ENCODE measurements around the gene MEF2D.

MEF2D gene

DNA sequence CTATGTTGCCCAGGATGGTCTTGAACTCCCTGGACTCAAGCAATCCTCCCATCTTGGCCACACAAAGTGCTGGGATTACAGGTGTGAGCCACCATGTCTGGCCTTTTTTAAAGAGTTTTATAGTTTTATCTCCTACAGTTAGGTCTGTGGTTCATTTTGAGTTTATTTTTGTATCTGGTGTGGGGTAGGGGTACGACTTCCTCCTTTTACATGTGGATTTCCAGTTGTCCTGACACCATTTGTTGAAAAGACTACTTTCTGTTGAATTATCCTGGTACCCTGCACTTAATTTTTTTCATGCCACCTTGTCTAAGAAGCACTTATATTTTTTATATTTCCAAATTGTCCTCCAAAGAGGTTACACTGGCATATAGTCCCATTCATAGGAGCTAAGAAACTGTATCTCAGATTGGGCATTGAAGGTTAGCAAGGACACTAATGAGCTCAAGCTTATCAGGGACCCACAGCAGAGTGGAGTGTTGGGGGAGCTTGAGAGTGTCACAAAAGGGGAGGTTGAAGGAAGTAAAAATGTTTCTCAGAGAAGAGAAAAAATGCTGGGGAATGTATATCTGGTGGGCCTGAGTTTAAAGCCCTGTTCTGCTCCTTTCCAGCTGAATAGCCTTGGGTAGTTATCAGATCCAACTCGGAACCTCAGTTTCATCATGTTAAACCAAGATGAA is 23.4 kb upstream of the MEF2D start:
- no peak for DNase-seq

DNA sequence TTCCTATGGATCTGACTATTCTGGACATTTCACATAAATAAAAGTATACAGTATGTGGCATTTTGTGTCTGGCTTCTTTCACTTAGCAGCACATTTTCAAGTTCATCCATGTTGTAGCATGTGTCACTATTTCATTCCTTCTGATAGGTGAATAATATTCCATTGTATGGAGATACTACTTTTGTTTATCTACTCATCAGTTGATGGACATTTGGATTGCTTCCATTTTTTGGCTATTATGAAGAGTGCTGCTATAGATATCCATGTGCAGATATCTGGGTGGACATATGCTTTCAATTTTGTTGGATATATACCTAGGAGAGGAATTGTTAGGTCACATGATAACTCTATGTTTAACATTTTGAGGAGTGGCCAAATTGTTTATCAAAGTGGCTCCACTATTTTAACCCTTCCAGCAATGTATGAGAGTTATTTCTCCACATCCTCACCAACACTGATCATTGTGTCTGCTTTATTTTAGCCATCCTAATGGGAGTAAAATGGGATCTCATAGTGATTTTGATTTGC is 21.9 kb upstream of the MEF2D start:
- no peak for DNase-seq

DNA sequence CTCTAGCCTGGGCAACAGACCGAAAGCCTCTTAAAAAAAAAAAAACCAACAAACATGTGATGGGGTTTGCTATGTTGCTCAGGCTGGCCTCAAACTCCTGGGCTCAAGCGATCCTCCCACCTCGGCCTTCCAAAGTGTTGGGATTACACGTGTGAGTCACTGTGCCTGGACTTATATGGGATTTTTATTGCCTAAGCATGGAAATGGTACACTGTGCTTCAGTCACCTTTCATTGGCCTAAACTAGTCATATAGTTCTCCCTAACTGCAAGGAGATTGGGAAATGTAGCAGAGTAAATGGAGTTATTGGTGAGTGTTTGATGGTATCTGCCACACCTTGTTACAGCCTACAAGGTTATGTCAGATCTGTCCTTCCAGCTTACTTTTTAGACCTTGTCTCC is 17.2 kb upstream of the MEF2D start:
- no peak for DNase-seq

DNA sequence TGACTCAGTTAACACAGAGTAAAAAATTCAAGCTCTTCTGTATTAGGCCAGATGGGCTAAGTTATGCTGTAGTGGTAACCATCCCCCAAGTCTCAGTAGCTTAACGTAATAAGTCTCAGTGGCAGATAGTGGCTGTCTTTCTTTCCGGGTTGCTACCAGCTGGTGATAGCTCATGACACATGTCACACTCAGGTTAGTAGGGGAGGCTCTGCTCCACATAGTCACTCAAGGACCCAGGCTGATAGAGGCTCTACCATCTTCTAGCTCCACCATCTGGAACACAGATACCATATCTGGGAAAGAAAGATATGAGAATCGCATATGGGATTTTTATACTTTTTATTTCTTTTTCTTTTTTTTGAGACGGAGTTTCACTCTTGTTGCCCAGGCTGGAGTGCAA is 16.2 kb upstream of the MEF2D start:
- no peak for DNase-seq

DNA sequence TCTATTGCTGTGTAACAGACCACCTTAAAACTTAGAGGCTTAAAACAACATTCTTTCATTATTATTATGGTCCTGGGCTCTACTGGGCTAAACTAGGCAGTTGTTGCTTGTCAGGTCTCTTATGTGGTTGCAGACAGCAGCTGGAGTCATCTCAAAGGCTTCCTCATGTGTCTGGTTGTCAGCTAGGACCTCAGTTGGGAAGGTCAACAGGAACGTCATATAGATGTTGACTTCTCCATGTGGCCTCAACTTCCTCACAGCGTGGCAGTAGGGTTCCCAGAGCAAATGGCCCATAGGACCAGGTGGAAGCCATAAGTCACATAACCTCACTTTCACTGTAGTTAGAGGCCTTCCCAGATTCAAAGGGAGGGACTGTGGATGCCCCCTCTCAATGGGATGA is 15.4 kb upstream of the MEF2D start:
- no peak for DNase-seq

DNA sequence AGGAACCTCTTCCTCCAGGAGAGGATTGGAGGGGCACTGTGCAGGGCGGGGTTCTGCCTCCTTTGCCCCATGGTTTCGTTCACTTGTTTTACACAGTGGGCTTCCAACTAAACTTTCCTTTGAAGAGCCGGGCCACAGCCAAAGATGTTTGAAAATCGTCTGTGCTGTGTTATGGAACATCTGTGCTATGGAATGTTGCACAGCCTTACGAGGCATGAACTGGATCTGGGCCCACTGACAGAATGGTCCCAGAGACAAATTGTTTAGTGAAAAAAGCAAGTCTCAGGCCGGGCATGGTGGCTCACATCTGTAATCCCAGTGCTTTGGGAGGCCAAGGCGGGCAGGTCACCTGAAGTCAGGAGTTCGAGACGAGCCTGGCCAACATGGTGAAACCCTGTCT is 12.6 kb upstream of the MEF2D start:
- DNase-seq: no peak

DNA sequence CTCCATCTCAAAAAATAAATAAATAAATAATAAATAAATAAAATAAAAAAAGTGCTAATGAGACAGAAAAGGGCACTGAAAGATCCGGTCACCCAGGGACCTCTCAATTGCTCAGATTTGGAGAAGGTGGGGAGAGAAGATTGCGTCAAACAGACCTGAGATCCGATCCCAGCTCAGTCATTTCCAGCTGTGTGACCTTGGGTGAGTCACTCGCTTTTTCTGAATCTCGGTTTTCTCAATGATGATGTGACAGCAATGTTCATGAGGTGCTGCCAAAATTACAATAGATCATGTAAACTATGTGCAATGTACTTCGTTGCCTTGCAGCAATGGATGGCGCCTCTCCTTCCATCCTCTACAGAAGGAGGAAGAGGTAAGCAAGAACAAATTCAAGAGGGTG is 11.1 kb upstream of the MEF2D start:
- DNase-seq: peak; percentile 53

DNA sequence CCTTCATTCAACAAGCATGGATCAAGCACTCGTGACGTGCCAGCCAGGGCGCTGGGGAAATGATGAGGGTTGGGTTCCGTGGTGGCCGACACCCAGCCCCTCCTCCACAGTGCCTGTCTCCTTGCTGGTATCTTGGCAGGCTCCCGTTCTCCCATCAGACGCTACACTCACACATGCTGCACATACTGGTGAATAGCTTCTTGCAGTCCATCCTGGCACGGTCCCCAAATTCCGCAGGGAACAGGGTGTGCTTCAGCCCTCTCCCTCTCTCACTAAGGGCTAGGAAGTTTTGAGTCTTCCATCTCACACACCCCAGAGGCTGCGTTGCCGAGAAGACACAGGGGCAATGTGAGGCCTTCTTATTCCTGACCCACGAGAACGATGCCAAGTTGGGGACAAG is 10.1 kb upstream of the MEF2D start:
- DNase-seq: no peak

DNA sequence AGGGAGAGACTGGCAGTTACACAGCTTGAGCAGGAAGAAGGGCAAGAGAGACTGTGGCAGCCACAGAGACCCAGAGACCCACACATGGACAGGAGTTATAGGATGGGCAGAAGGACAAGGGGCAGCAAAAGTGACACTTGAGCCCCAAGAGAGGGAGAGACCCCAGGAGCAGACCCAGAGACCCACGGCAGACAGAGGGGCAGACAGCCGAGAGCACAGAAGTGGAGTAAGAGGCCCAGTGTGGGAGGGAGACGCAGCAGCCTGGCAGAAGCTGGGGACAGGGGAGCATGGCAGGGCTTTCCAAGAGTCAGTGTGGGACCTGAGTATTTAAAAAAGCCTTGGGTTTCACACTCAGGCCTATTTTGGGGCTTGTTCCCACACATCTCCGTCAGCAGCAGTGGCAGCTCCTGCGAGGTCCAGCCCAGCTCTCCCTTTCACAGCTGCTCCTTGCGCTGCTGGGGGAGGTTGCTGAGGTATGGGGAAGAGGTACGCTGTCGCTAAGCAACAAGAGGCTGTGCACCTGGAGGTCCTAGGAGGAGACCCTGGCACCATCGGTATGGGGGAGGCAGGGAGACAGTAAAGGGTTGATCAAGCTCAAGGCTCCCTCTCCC is 9.0 kb upstream of the MEF2D start:
- DNase-seq: no peak

DNA sequence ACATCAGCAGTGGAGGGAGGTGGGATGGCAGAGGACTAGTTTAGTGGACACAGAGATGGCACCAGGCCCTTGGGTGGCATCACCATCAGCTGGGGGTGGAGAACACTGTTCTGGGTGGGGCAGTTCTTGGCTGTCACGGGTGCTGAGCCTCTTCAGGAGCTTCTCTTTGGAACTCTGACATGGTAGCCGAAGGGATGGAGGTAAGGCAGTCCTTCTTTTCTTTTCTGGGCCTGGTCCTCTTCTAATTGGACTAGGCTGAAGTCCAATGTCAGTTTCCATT is 8.3 kb upstream of the MEF2D start:
- no peak for DNase-seq

DNA sequence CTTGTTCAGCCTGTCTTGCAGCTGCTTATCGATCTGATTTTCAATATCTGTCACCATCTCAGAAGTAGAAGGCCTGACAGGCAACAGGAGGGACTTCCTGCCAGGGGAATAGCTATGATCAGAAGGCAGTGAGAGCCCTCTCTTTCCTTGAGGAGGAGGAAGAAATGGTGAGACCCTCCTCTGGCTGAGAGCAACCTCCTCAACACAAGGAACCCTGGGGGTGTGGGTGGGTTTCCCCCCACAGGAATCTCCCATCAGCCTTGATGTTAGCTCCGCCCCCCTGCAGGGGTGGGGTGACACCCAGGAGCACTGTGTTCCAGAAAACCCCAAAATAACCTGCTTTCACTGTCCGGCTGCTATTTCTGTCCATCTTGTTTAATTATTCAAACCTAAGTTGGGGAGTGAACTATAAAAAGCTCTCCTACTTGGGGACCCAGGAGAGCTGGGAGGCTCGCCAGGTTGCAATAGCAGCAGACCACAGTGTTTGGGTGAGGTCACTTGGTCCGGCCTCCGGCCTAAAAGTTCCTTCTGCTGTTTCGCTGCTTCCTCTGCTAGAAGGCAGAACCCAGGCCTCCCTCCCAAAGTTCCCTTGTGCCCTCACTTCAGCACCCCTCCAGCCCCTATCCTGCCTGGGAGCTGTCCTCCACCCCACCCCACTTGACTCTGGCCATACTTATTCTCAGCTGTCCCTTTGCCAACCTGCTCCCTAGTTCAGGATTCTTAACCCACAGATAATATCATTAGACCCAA is 7.8 kb upstream of the MEF2D start:
- DNase-seq: no peak

DNA sequence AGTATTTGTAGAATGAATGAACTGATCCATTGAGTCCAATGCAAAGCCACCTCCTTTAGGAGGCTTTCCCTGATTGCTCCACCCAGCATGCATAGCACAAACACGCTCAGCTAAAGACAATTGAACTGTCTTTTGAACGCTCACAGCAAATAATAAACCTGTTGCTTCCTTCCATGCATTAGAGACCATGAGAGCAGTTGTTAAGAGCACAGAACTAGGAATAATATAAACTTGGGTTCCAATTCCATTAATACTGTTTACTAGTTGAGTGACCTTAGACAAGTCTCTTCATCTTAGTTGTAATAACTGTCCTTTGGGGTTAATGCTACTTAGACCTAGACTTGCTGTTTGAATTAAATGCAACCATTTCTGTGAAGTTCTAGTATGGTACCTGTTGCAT is 5.9 kb upstream of the MEF2D start:
- DNase-seq: no peak

DNA sequence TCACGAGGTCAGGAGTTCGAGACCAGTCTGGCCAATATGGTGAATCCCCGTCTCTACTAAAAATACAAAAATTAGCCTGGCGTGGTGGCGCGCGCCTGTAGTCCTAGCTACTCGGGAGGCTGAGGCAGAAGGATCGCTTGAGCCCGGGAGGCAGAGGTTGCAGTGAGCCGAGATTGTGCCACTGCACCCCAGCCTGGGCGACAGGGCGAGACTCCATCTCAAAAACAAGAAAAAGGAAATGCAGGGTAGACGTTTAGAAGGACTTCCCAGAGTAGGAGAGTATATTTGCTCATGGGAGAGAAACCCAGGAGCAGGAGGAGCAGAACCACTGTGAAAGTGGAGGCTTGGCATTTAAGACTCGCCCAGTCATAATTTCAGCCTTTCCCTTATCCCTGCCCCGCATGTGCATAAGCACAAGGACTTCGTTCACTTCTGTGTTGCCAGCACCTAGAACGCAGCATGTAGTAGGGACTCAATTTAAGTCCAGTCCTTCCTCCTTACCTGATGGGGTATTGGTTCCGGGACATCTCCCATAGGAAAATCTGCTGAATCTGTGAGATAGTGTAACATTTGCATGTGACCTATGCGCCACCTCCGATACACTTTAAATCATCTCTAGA is 5.2 kb upstream of the MEF2D start:
- DNase-seq: no peak

DNA sequence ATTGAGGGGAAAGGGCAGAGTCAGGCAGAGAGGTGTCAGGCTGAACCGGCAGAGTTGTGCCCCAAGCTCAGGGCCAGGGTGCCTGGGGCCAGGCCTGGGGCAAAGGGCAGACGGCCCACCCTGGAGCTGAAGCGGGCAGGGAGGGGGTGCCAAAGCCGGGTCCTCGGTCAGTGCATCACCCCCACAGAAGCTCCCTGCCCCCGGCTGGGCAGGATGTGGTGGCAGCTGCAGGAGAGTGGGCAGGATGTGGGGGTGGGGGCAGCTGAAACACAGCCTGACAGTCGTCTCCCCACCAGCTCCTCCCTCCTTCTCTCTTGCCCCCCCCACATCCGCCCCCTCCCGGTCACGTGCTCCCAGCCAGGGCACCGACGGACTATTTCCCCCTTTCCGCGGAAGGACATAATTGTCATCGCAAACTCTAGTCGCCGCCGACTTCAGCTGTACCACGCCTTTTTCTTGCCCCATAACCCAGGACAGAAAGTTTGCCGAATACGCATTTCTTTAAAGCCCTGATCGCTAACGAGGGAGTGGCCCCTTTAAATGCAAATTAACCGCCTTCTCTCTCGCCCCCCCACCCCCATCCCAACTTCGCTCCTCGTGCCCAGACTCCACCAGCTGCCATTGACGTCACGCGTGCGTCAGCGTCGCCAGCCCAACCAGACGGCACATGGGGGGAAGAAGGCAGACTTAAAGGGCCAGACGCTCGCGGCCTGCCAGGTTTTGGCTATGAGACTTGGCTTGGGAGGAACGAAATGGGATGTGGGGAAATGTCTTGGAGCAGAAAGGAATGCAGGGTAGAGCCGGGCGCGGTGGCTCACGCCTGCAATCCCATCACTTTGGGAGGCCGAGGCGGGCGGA is 4.5 kb upstream of the MEF2D start:
- DNase-seq: peak; percentile 99

DNA sequence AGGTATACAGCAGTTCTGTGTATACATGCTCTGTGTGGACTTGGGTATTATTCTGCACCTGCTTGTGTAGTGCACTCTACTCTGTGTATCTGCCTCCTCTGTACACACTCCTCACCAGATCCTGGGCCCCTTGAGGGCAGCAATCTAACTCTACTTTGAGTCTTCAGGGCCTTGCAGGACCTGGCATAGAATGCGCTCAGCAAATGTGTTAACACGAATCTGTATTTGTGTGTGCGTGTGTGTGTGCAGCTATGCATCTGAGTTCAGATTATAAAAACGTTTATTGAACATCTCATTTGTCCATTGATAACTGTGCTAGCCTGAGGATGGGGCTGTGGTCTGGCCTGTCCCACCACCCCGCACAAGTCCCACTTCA is 3.9 kb upstream of the MEF2D start:
- peak; percentile 44 for DNase-seq

DNA sequence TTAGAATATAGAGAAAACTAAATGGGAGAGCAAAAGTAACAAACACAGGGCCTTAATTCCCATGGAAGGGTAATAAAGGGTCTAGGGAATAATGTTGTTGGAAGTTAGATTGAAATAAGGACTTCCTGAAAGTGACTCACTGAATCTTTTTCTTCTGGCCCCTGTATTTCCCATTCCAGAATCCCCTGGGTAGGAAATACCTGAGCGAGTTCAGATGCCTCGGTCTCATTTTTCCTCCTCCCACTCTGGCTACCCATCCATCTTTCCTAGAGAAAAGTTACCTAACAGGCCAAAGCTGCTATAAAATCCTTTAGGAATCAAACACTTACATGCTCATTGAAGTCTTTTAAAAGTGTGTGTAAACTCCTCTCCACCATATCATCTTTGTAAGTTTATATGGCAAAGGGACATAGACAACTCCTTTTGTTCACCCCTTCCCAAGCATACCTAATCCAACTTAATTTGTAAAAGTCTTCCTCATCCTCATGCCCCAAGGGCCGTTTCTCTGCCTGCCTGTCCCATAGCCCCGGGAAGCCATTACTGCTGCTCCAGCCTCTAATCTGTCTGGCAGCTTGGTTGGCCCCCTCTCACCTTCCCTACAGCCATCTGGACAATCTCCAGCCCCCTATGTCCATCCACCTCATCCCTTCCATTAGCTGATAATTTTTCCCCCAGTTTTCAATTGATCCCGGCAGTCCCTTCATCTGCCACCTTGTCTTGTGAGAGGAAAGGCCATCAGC is 3.3 kb upstream of the MEF2D start:
- DNase-seq: no peak

DNA sequence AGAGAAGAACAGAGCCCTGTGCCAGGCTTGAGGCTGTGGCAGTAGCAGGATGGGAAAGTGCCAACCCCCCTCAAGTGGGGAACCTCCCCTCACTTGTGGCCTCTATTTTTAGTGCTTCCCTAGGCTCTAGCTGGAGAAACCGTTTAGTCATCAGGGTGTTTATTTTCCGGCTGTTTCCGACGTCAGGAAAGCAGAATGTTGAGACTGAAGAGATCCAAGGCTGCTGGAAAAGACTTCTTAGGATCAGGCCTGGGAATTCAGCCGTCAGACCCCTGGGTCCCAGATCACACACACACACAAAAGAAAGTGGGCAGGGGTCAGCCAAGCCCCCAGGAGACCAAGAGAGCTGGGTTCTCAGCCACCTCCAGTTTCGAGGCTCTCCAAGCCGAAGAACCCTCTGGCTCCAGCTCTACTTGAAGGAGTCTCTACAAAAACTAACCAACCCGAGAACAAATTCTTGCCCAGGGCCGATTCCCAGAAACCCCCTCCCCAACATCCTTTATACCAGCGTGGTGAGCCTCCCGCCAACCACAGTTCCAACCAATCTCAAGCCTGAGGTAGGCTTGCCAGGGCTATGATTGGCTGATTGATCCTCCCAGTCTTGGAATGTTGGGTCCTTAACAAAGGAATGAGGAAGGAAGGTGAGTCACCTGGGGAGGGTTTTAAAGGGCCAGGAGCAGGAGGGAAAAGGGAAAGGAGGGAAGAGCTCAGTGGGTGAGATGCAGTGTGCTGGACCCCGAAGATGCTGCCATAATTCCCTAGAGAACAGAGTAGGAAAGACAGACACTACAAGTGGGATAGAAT is 2.5 kb upstream of the MEF2D start:
- DNase-seq: no peak

DNA sequence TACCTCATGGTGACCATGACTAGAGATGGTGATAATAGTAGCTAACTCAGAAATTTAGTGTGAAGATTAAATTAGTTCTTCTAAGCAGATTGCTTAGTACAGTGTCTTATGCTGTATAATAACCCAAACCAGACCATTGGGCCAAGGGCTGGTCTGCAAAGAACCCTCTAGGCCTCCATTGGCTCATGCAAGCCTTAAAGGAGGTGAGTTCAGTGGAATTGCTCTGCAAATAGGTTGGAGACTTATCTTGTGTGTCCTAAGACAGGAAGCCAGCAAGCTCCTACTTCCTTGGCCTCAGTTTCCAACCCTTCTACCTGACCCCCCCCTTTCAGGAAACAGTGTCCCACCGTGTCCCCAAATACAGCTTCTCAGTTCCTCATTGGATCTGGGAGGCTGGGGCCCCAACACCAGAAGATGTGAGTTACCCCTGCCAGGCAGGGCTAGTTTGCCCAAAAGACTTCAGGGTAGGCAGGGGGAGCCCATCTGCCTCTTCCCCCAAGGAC is 1.9 kb upstream of the MEF2D start:
- no peak for DNase-seq

DNA sequence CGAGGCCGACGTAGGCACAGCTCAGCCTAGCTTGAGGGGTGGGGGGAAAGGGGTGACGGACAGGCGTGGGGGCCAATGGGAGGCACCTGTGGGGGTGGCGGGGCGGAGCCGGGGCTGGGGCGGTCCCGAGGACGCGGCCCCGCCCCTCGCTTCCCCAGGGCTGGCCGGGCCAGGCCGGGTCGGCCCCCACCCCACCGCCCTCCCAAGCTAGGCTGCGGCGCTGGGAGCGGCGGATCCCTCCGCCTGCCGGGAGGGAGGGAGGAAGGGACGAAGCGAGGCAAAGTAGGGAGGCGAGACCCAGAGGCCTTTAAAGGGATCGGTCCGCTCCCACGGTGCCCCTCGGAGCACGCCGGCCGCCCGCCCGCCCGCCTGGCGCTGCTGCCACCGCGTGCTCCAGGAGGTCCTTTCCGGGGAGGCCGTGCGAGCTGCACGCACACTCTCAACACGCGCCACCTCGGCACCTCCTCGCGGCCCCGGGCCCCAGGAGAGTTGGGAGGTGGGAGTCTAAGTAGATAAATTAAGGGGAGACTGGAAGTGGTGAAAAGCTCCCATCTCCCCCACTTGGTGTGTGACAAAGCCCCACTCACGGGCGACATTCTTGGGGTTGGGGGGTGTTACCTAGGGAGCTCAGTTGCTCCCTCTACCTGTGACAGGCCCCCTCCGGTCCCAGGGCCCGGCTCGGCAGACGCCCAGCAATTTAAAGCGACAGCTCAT is 375 bp upstream of the MEF2D start:
- DNase-seq: peak; percentile 93

DNA sequence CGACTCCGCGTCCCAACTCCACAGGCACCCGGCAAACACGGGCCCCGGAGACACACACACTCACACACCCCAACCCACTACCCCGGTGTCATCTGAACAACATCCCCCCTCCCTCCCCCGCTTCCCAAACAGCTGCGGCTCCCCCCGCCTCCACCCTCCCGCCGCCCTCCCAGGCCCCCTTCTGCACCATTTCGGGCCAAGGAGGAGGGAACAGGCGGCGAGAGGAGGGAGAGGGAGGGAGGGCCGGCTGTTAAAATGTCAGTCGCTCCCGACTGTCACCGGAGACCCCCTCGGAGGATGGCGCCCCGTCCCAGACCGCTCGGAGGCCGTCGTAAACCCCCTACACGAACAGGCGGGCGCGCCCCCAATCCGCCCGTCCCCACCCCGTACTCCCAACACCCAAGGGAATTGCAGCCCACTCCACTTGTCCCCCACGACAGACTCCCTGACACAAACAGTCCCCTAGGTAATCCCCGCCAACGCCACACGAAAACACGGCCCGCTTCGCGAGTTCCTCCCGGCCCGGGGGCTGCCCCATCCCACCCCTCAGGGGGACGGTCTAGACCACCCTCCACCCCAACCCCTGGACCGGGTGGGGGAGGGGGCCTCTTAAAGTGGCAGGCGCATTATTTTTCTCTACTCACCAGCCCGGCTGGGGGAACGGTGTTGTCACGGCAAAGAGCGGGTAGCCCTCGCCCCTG is 583 bp downstream of the MEF2D start:
- DNase-seq: peak; percentile 54
